GM08714 (cell line): ENCODE results near the gene MRGPRE.

Experiments used
- H3K4me3 ChIP-seq: fragments of 200-500 bp; sonication (Bioruptor generic); 2 replicates; pipeline ENCODE4 v1.5.1; 2014; ENCODE audit warnings: mild to moderate bottlenecking, low read length, inconsistent platforms
- ZNF274 ChIP-seq: IDR thresholded peaks from 2 replicates; pipeline ENCODE4 v1.6.1; 2012; ENCODE audit warnings: mild to moderate bottlenecking, low read depth, low read length

Gene MRGPRE

GRCh38 chr11:3199537-3200295, 32.5 kb downstream of the MRGPRE start:
- H3K4me3 ChIP-seq, result no peak overlapping the region
- TF ChIP-seq ZNF274, result no peak

GRCh38 chr11:3198815-3199214, 33.4 kb downstream of the MRGPRE start:
- TF ChIP-seq ZNF274, result no peak
- no peak overlapping the region for H3K4me3 ChIP-seq

- no peak overlapping the region for H3K4me3 ChIP-seq
- TF ChIP-seq ZNF274, result no peak
These were observed 34.2 kb downstream of the MRGPRE start for GRCh38 chr11:3197878-3198528.

GRCh38 chr11:3197044-3197695, 35.0 kb downstream of the MRGPRE start:
- no peak for TF ChIP-seq ZNF274

GRCh38 chr11:3196161-3197043, 35.8 kb downstream of the MRGPRE start:
- no peak overlapping the region for H3K4me3 ChIP-seq
- TF ChIP-seq ZNF274, result no peak

More at GRCh38 chr11:3197044-3197695, 35.0 kb downstream of the MRGPRE start:
- no peak overlapping the region for H3K4me3 ChIP-seq

GRCh38 chr11:3195251-3196160, 36.7 kb downstream of the MRGPRE start:
- no peak overlapping the region for H3K4me3 ChIP-seq
- no peak for TF ChIP-seq ZNF274

GRCh38 chr11:3194016-3194816, 38.0 kb downstream of the MRGPRE start:
- TF ChIP-seq ZNF274, result no peak
- H3K4me3 ChIP-seq, result no peak overlapping the region

GRCh38 chr11:3193373-3194015, 38.7 kb downstream of the MRGPRE start:
- no peak for TF ChIP-seq ZNF274
- H3K4me3 ChIP-seq, result no peak overlapping the region

GRCh38 chr11:3192511-3193372, 39.5 kb downstream of the MRGPRE start:
- no peak for TF ChIP-seq ZNF274
- H3K4me3 ChIP-seq, result no peak overlapping the region

- TF ChIP-seq ZNF274, result no peak
- no peak overlapping the region for H3K4me3 ChIP-seq
These were observed 40.5 kb downstream of the MRGPRE start for GRCh38 chr11:3191586-3192324.

- TF ChIP-seq ZNF274, result no peak
- H3K4me3 ChIP-seq, result no peak overlapping the region
These were observed 41.6 kb downstream of the MRGPRE start for GRCh38 chr11:3190600-3190999.
